GM23248 (cell line): Measurements from ENCODE around the gene GLI2.

Experiments used
- EZH2 ChIP-seq: fragments of 200-600 bp; sonication (generic); IDR thresholded peaks from 2 replicates; pipeline ENCODE4 v1.6.1; 2018; ENCODE audit warnings: antibody characterized with exemption, mild to moderate bottlenecking; ENCODE audit not compliant: insufficient read depth, poor library complexity, severe bottlenecking
- EZH2phosphoT487 ChIP-seq: fragments of 200-600 bp; sonication (generic); IDR thresholded peaks from 2 replicates; pipeline ENCODE4 v1.6.1; 2018; ENCODE audit warnings: antibody characterized with exemption, moderate library complexity, mild to moderate bottlenecking, low read depth; ENCODE audit not compliant: insufficient read depth

- no peak for TF ChIP-seq EZH2phosphoT487
- TF ChIP-seq EZH2: no peak
These were observed 26.2 kb downstream of the GLI2 start for GRCh38 chr2:120761911-120762310.
